Measurements from ENCODE around the gene COPS9. TPM values are rescaled to one million over a fixed set of nuclear protein-coding genes. Genes with fewer than 3 reads are reported as not detected.
A peak's percentile ranks its signal among the peaks of the same experiment; 100 is the strongest.

Gene COPS9
- total RNA-seq, 3 donors from 2014 or later = 174 to 267 (median 250) TPM

DNA sequence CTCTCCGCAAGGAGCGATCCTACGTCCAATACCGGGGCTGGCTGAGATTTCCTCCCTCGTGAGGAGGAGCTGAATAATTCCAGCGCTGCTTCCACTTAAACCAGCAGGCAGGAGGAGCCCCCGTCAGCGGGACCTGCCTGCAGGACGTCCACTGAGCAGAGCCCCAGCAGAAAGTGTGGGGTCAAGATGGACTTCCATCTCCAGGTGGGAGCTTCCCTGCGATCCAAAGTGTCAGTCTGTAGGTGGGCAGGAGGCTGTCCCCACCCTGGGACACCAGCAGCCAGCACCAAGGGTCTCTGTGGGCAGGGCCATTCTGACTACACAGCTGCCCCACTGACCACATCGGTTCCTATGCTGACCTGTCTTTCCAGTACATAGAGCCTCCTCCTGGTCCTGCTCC, 4.8 kb upstream of the COPS9 start:
- Histone ChIP-seq H3K36me3 (no peaks in the 10 kb centered on the region), H3K4me1 (no peaks in the 10 kb centered on the region), H3K9me3 (no peaks in the 10 kb centered on the region), H3K4me3 (no peak overlapping the region), H3K27ac (no peak overlapping the region), H3K27me3 (no peaks in the 10 kb centered on the region)
- no peak for TF ChIP-seq POLR2AphosphoS5 (IDR thresholded peaks at IDR 0.05)
- TF ChIP-seq, protein P1, sequence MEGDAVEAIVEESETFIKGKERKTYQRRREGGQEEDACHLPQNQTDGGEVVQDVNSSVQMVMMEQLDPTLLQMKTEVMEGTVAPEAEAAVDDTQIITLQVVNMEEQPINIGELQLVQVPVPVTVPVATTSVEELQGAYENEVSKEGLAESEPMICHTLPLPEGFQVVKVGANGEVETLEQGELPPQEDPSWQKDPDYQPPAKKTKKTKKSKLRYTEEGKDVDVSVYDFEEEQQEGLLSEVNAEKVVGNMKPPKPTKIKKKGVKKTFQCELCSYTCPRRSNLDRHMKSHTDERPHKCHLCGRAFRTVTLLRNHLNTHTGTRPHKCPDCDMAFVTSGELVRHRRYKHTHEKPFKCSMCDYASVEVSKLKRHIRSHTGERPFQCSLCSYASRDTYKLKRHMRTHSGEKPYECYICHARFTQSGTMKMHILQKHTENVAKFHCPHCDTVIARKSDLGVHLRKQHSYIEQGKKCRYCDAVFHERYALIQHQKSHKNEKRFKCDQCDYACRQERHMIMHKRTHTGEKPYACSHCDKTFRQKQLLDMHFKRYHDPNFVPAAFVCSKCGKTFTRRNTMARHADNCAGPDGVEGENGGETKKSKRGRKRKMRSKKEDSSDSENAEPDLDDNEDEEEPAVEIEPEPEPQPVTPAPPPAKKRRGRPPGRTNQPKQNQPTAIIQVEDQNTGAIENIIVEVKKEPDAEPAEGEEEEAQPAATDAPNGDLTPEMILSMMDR (IDR thresholded peaks at IDR 0.05) = no peak
- TF ChIP-seq POLR2A (IDR thresholded peaks at IDR 0.05) = no peak
- intact Hi-C loops (cut with DNase I; ENCODE audit: low total_unique reads) = loop anchor here (10.0 kb wide), 1 partner anchor 86 kb away; the partner anchor contains the start of gene OR6B3
- peak in 1 of 2 donors; percentile 30 for DNase-seq (ENCODE audit: low spot score in 2 of 2)

DNA sequence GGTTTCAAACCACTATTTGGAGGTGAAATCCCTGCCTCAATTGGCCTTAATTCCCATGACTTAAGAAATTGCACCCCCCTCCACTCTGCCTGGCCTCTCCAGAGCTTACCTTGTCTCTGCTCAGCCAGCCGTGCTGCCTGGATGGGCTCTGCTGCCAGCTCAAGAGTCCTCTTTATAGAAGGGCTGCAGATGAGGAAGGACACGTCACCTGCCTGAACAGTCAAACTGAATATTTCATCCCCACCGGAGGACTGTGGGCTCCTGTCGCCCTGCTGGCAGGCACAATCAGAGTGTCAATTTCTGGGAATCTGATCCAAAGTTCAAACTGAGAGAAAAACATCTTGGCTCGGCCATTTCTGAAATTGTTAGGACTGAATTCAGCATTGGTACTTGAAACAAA, 4.4 kb upstream of the COPS9 start, which contains the start of gene OTOS:
TSS of gene OTOS (minus strand) at position 148 of the 400 bp plus-strand sequence. CDS start 332 bp downstream, outside the sequence.
- Histone ChIP-seq H3K27ac (no peak within 1 kb of the TSS), H3K36me3 (no peaks in the 10 kb centered on the region), H3K4me3 (no peak within 1 kb of the TSS), H3K9me3 (no peaks in the 10 kb centered on the region), H3K27me3 (no peaks in the 10 kb centered on the region), H3K4me1 (peaks cover 0 to under 1% of the 10 kb centered on the region in 2 donors)
- intact Hi-C loops (cut with DNase I; ENCODE audit: low total_unique reads) = loop anchor here (10.0 kb wide), 1 partner anchor 86 kb away; the partner anchor contains the start of gene OR6B3
- no peak for DNase-seq (ENCODE audit: low spot score in 2 of 2)
- TF ChIP-seq, protein P1 (IDR thresholded peaks at IDR 0.05) = no peak
- TF ChIP-seq POLR2AphosphoS5 (IDR thresholded peaks at IDR 0.05) (no peak), POLR2A (IDR thresholded peaks at IDR 0.05) (no peak)

DNA sequence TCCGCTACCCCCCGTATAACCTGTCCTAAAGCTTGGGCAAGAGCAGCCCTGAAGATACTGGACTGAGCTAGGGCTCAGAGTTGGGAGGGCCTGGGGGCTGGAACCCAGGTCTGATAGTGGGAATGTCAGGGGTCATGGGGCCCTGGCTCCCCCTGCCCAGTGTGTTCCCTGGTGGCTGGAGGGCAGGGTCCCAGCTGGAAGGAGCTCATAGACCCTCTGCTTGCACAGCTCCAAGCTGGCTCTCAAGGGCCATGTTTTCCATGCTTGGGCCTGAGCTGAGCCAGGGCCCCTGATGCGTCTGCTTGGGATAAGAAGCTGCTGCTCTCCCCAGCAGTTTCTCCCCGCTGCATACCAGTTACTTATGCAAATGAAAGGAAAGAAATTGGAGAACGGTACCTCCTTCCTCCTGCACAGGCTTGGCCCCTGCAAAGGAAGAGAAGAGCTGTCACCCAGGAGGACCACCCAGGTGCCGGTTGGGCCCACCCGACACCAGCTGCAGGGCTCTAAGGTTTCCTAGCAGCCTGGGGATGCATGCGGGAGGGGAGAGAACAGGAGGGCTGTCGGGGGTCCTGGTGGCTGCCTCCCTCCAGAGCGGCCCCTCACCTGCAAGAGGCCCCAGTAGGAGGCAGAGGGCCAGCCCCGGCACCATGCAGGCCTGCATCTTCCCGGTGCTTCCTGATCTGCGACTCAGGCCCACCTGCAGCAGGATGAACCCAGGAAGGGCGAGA, 3.7 kb upstream of the COPS9 start:
- DNase-seq (ENCODE audit: low spot score in 2 of 2) = peak in 1 of 2 donors; percentile 48
- Histone ChIP-seq H3K4me3 (no peak overlapping the region), H3K27me3 (no peaks in the 10 kb centered on the region), H3K4me1 (peaks cover 4 to 8% of the 10 kb centered on the region in 2 donors), H3K9me3 (no peaks in the 10 kb centered on the region), H3K36me3 (no peaks in the 10 kb centered on the region), H3K27ac (no peak overlapping the region)
- TF ChIP-seq POLR2A (IDR thresholded peaks at IDR 0.05) (no peak), POLR2AphosphoS5 (IDR thresholded peaks at IDR 0.05) (no peak)
- TF ChIP-seq, protein P1 (IDR thresholded peaks at IDR 0.05) = no peak
- intact Hi-C loops (cut with DNase I; ENCODE audit: low total_unique reads) = loop anchor here (10.0 kb wide), 1 partner anchor 85 kb away; the partner anchor contains the start of gene OR6B3

DNA sequence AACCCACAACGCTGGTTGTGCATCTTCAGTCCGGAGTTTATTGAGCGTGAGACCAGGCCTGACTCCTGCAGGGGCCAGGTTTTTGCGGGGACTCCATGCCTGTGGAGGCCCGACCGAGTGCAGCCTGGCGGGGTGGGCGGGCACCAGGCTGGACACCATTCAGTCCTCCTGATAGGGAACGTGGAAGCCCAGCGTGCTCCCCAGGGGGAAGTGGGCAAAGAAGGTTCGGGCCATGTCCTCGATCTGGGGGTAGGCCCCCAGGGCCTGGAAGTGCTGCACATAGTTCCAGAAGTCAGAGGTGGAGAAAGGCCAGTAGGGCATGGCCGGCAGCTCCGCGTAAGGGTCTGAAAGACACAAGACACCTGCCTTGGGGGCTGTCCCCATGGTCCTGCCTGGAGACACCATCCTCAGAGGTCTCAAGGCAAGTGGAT, 2.9 kb upstream of the COPS9 start:
- TF ChIP-seq, protein P1 (IDR thresholded peaks at IDR 0.05) = no peak
- TF ChIP-seq POLR2A (IDR thresholded peaks at IDR 0.05) = no peak
- TF ChIP-seq POLR2AphosphoS5 (IDR thresholded peaks at IDR 0.05) = no peak
- DNase-seq (ENCODE audit: low spot score in 2 of 2) = peak in 1 of 2 donors; percentile 31
- intact Hi-C loops (cut with DNase I; ENCODE audit: low total_unique reads) = no loop called here

More for the DNA sequence above, 2.9 kb upstream of the COPS9 start:
- H3K27me3 ChIP-seq = no peaks in the 10 kb centered on the region
- H3K4me3 ChIP-seq = no peak overlapping the region
- H3K36me3 ChIP-seq = no peaks in the 10 kb centered on the region
- peaks cover 4 to 14% of the 10 kb centered on the region in 2 donors for H3K4me1 ChIP-seq
- no peak overlapping the region for H3K27ac ChIP-seq
- H3K9me3 ChIP-seq = no peaks in the 10 kb centered on the region
